Ishikawa (cell line): Measurements from ENCODE around the gene TUBB3.

Experiments used
- CEBPB ChIP-seq: IDR thresholded peaks from 2 replicates; pipeline ENCODE4 v1.6.1; 2012
- CREB1 ChIP-seq: IDR thresholded peaks from 2 replicates; pipeline ENCODE4 v1.6.1; 2012; ENCODE audit warnings: low read depth
- EGR1 ChIP-seq: IDR thresholded peaks from 2 replicates; pipeline ENCODE4 v1.6.1; 2012
- EP300 ChIP-seq: IDR thresholded peaks from 2 replicates; pipeline ENCODE4 v1.6.1; 2012; ENCODE audit warnings: borderline replicate concordance
- FOXM1 ChIP-seq: IDR thresholded peaks from 2 replicates; pipeline ENCODE4 v1.6.1; 2012; ENCODE audit warnings: low read depth, borderline replicate concordance
- NFIC ChIP-seq: IDR thresholded peaks from 2 replicates; pipeline ENCODE4 v1.6.1; 2012
- RAD21 ChIP-seq: IDR thresholded peaks from 2 replicates; pipeline ENCODE4 v1.6.1; 2012; ENCODE audit warnings: low read depth
- TAF1 ChIP-seq: IDR thresholded peaks from 2 replicates; pipeline ENCODE4 v1.6.1; 2012; ENCODE audit warnings: low read depth, mild to moderate bottlenecking
- TCF12 ChIP-seq: IDR thresholded peaks from 2 replicates; pipeline ENCODE4 v1.6.1; 2012; ENCODE audit warnings: low read depth
- TEAD4 ChIP-seq: IDR thresholded peaks from 2 replicates; pipeline ENCODE4 v1.6.1; 2012
- YY1 ChIP-seq: IDR thresholded peaks from 2 replicates; pipeline ENCODE4 v1.6.1; 2012; ENCODE audit warnings: low read depth
- ZBTB7A ChIP-seq: IDR thresholded peaks from 2 replicates; pipeline ENCODE4 v1.6.1; 2012; ENCODE audit warnings: low read depth
- TF ChIP-seq, protein P1 (sequence below): IDR thresholded peaks from 2 replicates; pipeline ENCODE4 v1.6.1; 2012; ENCODE audit warnings: low read depth, mild to moderate bottlenecking
- TF ChIP-seq, protein P2 (sequence below): IDR thresholded peaks from 2 replicates; pipeline ENCODE4 v1.6.1; 2012
- TF ChIP-seq, protein P3 (sequence below): IDR thresholded peaks from 2 replicates; pipeline ENCODE4 v1.6.1; 2012

Gene TUBB3

DNA sequence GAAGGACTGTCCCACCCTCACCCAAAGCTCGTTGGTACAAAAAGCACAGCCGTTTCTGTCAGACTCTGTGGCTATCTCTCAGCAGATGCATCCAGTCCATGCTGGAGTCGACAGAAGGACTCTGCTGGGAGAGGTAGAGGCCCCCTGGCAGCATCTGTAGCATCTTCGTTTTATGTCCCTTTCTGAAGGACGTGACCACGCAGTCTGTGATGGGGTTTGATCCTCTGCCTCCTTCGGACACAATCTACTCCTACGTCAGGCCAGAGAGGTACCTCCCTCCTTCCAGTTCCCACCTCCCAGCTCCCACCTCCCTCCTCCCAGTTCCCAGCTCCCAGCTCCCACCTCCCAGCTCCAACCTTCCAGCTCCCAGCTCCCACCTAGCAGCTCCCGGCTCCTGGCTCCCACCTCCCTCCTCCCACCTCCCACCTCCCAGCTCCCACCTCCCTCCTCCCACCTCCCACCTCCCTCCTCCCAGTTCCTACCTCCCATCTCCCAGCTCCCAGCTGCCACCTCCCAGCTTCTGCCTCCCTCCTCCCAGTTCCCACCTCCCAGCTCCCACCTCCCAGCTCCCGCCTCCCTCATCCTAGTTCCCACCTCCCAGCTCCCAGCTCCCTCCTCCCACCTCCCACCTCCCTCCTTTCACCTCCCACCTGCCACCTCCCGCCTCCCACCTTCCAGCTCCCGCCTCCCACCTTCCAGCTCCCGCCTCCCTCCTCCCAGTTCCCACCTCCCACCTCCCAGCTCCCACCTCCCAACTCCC is 15.9 kb upstream of the TUBB3 start:
- TF ChIP-seq FOXM1 (no peak), EP300 (no peak), EGR1 (no peak), NFIC (no peak), CEBPB (no peak), YY1 (no peak), TAF1 (no peak), TCF12 (no peak), ZBTB7A (no peak), RAD21 (no peak), CREB1 (no peak)
- TF ChIP-seq, protein P1, sequence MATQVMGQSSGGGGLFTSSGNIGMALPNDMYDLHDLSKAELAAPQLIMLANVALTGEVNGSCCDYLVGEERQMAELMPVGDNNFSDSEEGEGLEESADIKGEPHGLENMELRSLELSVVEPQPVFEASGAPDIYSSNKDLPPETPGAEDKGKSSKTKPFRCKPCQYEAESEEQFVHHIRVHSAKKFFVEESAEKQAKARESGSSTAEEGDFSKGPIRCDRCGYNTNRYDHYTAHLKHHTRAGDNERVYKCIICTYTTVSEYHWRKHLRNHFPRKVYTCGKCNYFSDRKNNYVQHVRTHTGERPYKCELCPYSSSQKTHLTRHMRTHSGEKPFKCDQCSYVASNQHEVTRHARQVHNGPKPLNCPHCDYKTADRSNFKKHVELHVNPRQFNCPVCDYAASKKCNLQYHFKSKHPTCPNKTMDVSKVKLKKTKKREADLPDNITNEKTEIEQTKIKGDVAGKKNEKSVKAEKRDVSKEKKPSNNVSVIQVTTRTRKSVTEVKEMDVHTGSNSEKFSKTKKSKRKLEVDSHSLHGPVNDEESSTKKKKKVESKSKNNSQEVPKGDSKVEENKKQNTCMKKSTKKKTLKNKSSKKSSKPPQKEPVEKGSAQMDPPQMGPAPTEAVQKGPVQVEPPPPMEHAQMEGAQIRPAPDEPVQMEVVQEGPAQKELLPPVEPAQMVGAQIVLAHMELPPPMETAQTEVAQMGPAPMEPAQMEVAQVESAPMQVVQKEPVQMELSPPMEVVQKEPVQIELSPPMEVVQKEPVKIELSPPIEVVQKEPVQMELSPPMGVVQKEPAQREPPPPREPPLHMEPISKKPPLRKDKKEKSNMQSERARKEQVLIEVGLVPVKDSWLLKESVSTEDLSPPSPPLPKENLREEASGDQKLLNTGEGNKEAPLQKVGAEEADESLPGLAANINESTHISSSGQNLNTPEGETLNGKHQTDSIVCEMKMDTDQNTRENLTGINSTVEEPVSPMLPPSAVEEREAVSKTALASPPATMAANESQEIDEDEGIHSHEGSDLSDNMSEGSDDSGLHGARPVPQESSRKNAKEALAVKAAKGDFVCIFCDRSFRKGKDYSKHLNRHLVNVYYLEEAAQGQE, result no peak
- TF ChIP-seq, protein P2, sequence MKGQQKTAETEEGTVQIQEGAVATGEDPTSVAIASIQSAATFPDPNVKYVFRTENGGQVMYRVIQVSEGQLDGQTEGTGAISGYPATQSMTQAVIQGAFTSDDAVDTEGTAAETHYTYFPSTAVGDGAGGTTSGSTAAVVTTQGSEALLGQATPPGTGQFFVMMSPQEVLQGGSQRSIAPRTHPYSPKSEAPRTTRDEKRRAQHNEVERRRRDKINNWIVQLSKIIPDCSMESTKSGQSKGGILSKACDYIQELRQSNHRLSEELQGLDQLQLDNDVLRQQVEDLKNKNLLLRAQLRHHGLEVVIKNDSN, result no peak
- TF ChIP-seq, protein P3, sequence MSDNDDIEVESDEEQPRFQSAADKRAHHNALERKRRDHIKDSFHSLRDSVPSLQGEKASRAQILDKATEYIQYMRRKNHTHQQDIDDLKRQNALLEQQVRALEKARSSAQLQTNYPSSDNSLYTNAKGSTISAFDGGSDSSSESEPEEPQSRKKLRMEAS, result no peak

DNA sequence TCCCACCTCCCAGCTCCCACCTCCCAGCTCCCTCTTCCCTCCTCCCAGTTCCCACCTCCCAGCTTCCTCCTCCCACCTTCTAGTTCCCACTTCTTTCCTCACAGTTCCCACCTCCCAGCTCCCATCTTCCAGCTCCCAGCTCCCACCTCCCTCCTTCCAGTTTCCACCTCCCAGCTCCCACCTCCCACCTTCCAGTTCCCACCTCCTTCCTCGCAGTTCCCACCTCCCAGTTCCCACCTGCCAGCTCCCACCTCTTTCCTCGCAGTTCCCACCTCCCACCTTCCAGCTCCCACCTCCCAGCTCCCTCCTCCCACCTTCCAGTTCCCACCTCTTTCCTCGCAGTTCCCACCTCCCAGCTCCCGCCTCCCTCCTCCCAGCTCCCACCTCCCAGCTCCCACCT is 14.9 kb upstream of the TUBB3 start:
- TF ChIP-seq RAD21 (no peak), YY1 (no peak), TCF12 (no peak)
- TF ChIP-seq, protein P3, result no peak
- TF ChIP-seq, protein P2, result no peak

DNA sequence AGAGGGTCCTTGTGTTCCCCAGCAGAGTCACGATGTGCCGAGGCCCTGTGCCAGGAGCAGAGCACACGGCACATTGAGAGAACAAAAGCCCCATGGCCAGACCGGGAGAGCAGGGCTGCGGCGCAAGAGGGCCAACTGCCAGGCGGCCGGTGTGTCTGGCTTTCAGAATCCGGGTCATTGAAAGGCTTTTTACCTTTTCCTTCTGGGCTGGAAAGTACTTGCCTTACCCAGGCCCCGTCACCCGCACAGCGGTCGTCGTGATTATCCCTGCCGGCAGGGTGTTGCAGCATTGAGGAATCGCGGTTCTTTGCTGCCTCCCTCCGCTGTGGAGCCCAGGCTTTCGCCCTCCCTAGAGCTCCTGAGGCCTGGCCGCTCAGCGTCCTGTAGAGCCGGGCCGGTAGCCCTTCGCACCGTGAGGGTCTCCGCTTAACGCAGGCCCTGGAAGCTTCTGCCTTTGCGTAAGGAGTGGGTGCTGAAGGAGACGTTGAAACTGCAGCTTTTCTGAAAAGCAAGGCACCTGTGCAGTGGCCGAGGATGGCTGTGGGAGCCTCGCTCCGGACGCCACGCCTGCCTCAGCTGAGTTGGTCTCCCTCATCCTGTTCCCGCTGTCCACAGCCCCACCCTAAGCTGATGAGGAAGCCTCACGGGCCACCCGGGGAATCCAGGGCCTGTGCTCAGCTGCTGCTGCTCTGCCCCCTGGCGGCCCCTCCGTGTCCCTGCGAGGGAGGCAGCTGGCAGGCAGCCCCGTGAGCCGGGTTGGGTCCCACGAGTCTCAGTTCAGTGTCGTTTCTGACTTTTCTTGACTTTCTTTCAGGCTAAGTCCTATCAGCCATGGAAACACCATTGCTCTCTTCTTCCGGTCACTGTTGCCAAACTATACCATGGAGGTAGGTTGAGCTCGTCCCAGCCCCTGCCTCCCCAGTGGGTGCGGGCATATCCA is 13.1 kb upstream of the TUBB3 start:
- TF ChIP-seq RAD21 (peak; percentile 30; the same call in 1 of the 2 replicates), EP300 (no peak)

DNA sequence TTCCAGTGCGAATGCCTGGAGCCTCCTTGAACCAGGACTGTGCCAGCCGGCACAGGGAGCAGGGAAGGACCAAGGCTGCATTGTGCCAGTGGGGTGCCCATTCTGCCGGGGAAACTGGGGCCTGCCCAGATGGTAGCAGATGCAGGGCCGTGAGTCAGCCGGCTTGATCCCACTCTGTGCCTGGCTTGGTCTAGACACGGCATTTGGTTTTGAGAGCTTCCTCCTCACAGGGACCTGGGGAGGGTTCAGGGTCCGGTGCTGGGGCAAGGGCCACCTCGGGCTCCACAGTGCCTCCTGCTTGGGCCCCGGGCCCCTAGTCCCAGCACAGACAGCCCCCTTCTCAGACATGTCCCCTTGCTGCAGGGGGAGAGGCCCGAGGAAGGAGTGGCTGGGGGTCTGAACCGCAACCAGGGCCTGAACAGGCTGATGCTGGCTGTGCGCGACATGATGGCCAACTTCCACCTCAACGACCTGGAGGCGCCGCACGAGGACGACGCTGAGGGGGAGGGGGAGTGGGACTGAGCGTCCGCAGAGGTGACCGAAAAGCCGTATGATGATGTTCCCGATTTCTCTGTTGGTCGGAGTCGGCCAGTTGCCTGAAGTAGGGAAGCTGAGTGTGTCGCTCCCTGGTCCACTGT is 12.3 kb upstream of the TUBB3 start:
- TF ChIP-seq ZBTB7A, result no peak

DNA sequence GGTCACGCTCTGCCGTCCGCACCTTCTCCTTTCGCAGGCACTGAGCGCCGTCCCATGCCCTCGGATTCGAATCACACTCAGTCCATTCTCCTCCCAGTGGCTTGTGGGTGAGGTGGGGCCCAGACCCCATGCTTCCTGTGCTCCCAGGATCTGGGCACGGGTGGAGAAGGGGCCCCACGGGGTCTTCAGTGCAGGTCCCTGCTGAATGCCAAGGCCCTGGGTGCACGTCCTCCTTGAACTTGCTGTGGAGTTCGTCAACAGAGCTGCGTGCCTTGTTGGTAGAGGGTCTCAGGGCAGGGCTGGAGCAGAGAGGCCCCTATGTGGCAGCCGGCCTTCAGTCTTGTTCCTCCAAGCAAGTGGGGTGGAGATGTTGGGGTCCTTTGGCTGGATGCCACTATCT is 11.8 kb upstream of the TUBB3 start:
- TF ChIP-seq CEBPB (no peak), RAD21 (no peak), CREB1 (no peak)

DNA sequence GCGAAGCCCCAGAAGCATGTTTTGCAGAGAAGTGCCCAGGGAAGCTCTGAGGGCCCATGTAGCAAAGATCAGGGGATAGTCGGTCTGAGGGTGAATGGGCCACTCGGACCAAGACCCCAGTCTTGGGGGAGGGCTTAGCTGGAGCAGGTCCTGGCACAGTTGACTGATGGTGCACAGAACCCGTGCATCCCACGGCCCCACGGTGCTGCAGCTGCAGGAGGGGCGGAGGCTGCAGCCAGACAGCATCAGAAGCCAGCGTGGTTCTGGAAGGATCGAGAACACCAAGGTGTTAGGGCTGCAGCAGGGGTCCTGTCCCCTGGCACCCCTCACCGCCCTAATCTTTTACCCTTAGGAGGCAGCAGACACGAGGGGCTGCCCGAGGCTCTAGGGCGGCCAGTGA is 11.0 kb upstream of the TUBB3 start:
- TF ChIP-seq TEAD4 (no peak), TCF12 (no peak), FOXM1 (no peak), YY1 (no peak), ZBTB7A (no peak), CEBPB (no peak), CREB1 (no peak), RAD21 (no peak), EP300 (no peak), TAF1 (no peak), NFIC (no peak), EGR1 (no peak)
- TF ChIP-seq, protein P2, result no peak
- TF ChIP-seq, protein P1, result no peak
- TF ChIP-seq, protein P3, result no peak
